ENCODE measurements around the gene COL23A1. TPM values are rescaled to one million over a fixed set of nuclear protein-coding genes. Genes with fewer than 3 reads are reported as not detected.

COL23A1 gene
- polyA plus RNA-seq, 1 donor (not counting 4 experiments of a cell fraction or from before 2014, with no cell fraction given), result not detected

DNA sequence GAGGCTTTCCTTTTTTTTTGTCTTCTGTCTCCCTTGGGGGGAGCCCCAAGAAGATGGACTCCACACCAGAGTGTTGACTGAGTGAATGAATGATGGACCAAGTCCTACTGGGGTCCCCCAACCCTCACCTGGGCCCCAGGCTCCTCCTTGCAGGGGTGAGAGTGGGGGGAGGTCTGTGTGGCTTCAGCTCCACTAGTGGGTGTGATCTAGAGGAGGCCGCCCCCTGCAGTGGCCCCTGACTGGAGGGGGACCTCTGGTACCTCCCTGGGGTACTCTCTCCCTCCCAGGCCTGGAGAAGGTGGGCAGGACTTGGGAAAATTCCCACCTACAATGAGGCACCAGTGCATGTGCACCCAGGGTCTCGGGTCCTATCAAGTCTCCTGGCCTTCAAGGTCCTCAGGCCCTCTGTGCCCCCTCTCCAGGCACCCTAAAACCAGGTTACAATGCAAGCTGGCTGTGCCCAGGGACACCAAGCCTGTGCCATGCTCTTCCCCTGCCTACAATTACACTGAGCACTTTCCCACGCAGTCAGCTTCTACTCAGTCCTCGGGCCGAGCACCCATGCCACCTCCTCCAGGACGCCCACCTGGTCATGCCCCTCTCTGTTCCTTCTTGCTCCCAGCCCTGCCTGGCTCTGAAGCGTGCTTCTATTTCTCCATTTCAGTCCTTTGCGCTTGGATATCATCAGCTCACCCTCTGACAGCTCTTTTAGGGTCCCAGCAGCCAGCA is 240.4 kb downstream of the COL23A1 start:
- Histone ChIP-seq H3K4me2 (ENCODE audit: control insufficient read depth, extremely low read depth, insufficient read depth, low read depth, low read length) (no peak overlapping the region), H3K27me3 (ENCODE audit: control insufficient read depth, extremely low read depth, insufficient read depth, low read length) (no peaks in the 10 kb centered on the region), H3K36me3 (ENCODE audit: control insufficient read depth in 2 of 2, extremely low read depth in 1 of 2, insufficient read depth in 2 of 2, low read length in 2 of 2) (no peaks in the 10 kb centered on the region), H3K79me2 (ENCODE audit: control insufficient read depth, insufficient read depth, low read length) (no peaks in the 10 kb centered on the region), H3K27ac (ENCODE audit: control insufficient read depth, insufficient read depth, low read length) (no peak overlapping the region), H3K9ac (ENCODE audit: control insufficient read depth, extremely low read depth, insufficient read depth, low read length) (no peak overlapping the region), H3K4me1 (ENCODE audit: control insufficient read depth, extremely low read depth, insufficient read depth, low read length) (no peaks in the 10 kb centered on the region), H2AFZ (ENCODE audit: control insufficient read depth, low read length) (no peak overlapping the region), H3K9me1 (ENCODE audit: control insufficient read depth, extremely low read depth, insufficient read depth, low read length) (no peaks in the 10 kb centered on the region), H4K20me1 (ENCODE audit: control insufficient read depth, extremely low read depth, insufficient read depth, low read length) (no peaks in the 10 kb centered on the region), H3K9me3 (ENCODE audit: control insufficient read depth, low read depth, low read length) (no peaks in the 10 kb centered on the region), H3K4me3 (ENCODE audit: control insufficient read depth in 2 of 3, extremely low read depth in 1 of 3, insufficient read depth in 2 of 3, low read depth in 1 of 3, low read length in 3 of 3) (no peak overlapping the region)
- TF ChIP-seq EZH2 (IDR thresholded peaks at IDR 0.05; ENCODE audit: low read length), result no peak
- TF ChIP-seq, protein P1, sequence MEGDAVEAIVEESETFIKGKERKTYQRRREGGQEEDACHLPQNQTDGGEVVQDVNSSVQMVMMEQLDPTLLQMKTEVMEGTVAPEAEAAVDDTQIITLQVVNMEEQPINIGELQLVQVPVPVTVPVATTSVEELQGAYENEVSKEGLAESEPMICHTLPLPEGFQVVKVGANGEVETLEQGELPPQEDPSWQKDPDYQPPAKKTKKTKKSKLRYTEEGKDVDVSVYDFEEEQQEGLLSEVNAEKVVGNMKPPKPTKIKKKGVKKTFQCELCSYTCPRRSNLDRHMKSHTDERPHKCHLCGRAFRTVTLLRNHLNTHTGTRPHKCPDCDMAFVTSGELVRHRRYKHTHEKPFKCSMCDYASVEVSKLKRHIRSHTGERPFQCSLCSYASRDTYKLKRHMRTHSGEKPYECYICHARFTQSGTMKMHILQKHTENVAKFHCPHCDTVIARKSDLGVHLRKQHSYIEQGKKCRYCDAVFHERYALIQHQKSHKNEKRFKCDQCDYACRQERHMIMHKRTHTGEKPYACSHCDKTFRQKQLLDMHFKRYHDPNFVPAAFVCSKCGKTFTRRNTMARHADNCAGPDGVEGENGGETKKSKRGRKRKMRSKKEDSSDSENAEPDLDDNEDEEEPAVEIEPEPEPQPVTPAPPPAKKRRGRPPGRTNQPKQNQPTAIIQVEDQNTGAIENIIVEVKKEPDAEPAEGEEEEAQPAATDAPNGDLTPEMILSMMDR (optimal IDR thresholded peaks at IDR 0.05 in 1 of 3, IDR thresholded peaks at IDR 0.05 in 1 of 3, conservative IDR thresholded peaks at IDR 0.05 in 1 of 3; ENCODE audit: extremely low read depth in 1 of 3, insufficient read depth in 2 of 3, low read length in 3 of 3), result no peak
- DNase-seq (ENCODE audit: low read depth, low spot score), result no peak
- no peak for FAIRE-seq
- dilution Hi-C loops (cut with MboI; ENCODE audit: extremely low pct_ligation_motif_present, low sequenced_read_pairs), result no loop called here

DNA sequence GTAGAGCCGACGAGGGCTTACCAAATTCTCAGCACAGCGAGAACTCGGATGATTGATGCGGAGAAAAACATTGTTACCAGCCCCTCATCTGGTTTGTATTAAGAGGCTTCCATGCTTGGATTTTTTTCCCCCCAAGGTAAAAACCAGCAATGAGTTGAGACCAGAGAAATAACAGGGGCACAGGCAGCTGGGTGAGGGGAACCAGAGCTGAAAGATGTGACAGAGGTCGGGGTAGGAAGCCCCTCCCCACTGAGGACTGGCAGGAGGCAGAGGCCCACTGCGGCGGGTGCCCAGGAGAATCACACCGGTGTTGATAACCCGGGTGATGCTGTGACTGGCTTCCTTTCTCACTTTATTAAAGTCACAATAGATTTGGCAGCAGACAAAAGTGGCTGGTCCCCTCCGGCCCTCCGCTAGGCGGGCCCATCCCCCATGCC is 241.1 kb downstream of the COL23A1 start:
- Histone ChIP-seq H3K4me3 (ENCODE audit: control insufficient read depth in 2 of 3, extremely low read depth in 1 of 3, insufficient read depth in 2 of 3, low read depth in 1 of 3, low read length in 3 of 3) (no peak overlapping the region), H3K27ac (ENCODE audit: control insufficient read depth, insufficient read depth, low read length) (no peak overlapping the region), H3K79me2 (ENCODE audit: control insufficient read depth, insufficient read depth, low read length) (no peaks in the 10 kb centered on the region), H3K4me1 (ENCODE audit: control insufficient read depth, extremely low read depth, insufficient read depth, low read length) (no peaks in the 10 kb centered on the region), H3K9me1 (ENCODE audit: control insufficient read depth, extremely low read depth, insufficient read depth, low read length) (no peaks in the 10 kb centered on the region), H3K36me3 (ENCODE audit: control insufficient read depth in 2 of 2, extremely low read depth in 1 of 2, insufficient read depth in 2 of 2, low read length in 2 of 2) (no peaks in the 10 kb centered on the region), H3K9ac (ENCODE audit: control insufficient read depth, extremely low read depth, insufficient read depth, low read length) (no peak overlapping the region), H3K9me3 (ENCODE audit: control insufficient read depth, low read depth, low read length) (no peaks in the 10 kb centered on the region), H4K20me1 (ENCODE audit: control insufficient read depth, extremely low read depth, insufficient read depth, low read length) (no peaks in the 10 kb centered on the region), H3K4me2 (ENCODE audit: control insufficient read depth, extremely low read depth, insufficient read depth, low read depth, low read length) (no peak overlapping the region), H2AFZ (ENCODE audit: control insufficient read depth, low read length) (no peak overlapping the region), H3K27me3 (ENCODE audit: control insufficient read depth, extremely low read depth, insufficient read depth, low read length) (no peaks in the 10 kb centered on the region)
- no peak for DNase-seq (ENCODE audit: low read depth, low spot score)
- FAIRE-seq, result no peak
- no peak for TF ChIP-seq EZH2 (IDR thresholded peaks at IDR 0.05; ENCODE audit: low read length)
- TF ChIP-seq, protein P1 (optimal IDR thresholded peaks at IDR 0.05 in 1 of 3, IDR thresholded peaks at IDR 0.05 in 1 of 3, conservative IDR thresholded peaks at IDR 0.05 in 1 of 3; ENCODE audit: extremely low read depth in 1 of 3, insufficient read depth in 2 of 3, low read length in 3 of 3), result no peak
- dilution Hi-C loops (cut with MboI; ENCODE audit: extremely low pct_ligation_motif_present, low sequenced_read_pairs), result no loop called here
